GM15510 (cell line): ENCODE results near the gene EVX2.

Experiments used
- POLR2A ChIP-seq: IDR thresholded peaks from 3 replicates; pipeline ENCODE4 v1.6.1; 2011; ENCODE audit warnings: borderline replicate concordance; ENCODE audit not compliant: insufficient read length; ENCODE audit errors: extremely low read depth

EVX2 gene

DNA sequence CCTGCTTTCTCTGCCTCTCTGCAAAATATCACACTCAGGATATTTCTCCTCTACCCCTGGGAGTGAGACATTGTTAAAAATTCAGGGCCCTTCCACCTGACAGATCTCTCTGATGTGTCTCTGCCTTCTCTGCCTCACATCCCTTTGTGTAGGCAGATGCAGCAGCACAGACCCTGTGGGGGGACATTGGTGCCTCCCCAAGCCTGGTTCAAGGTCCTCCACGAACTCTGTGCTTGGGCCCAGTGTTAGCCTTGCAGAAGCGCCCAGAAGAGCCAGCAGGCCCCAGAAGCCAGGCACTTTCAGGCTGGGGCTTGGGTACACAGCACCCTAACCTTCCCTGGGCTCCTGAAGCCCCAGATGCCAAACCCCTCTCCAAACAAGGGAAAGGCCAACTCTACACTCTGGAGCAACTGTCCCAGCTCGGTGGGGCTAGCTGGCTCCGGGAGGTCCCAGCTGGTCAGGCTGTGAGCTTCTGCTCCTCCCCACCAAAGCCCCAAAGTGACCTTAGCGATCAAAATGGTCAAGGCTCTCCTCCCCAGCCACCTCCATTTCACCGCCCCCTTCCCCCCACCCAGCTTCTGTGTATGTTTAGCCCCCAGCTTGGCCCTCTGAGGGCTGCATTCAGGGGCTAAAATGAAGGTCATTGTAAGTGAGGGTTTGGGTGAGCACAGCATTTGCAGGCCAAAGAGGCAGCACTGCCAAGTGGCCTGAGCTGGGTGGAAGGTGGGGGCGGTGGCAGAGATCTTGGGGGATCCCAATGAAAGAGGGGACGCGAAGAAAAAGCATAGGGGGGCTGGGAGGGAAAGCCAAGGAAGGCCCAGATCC is 41.4 kb upstream of the EVX2 start:
- TF ChIP-seq POLR2A = no peak

DNA sequence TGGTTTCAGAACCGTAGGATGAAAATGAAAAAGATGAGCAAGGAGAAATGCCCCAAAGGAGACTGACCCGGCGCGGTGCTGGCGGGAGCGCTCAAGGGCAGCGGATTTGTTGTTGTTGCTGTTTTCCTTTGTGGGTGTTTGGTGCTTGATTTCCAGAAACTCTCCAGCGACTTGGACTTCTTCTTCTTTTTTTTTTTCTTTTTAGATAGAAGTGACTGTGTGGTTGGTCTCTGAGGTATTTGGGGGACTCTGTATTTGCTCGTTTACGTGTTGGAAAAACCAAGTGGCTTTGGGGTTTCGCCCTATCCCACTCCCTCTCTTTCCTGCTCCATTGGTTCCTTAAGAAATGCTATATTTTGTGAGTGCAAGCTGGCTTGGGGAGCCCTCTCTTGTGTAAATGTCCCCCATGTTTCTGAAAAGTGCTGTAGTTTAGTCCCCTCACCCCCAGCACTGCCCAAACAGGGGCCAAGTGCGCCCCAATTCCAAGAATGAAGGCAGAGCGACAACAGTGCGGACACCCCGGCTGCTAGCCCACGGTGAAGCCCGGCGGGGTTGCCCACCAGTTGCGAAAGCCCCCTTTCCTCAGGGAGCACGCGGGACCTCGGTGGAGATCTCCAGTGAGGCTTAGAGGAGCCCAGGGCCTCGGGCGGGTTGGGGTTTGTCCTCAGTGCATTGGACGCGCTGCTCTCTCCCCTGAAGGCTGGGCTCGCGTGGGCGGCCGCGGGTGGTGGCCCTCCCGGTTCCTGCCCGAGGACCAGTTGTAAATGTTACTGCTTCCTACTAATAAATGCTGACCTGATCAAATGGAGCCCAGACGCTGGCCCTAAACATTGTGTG is 40.6 kb upstream of the EVX2 start:
- no peak for TF ChIP-seq POLR2A

DNA sequence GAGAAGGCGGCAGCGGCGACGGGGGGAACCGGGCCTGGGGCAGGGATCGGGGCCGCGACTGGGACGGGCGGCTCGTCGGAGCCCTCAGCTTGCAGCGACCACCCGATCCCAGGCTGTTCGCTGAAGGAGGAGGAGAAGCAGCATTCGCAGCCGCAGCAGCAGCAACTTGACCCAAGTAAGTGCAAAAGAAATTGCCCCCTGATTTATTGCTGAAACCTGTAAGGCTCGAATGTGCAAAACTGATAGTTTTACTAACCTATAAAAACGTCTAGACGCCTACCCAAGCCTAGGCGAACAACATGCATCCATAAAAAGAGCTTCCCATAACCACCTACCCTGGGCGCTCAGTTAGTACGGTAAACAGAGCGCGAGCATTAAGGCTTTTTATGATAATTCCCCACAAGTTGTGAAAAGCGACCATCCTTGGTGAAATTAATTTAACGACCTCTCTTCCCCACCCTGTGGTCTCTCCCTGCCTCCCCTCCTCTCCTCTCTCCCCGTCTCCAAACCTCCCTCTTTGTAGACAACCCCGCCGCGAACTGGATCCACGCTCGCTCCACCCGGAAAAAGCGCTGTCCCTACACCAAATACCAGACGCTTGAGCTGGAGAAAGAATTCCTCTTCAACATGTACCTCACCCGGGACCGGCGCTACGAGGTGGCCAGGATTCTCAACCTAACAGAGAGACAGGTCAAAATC is 39.8 kb upstream of the EVX2 start:
- TF ChIP-seq POLR2A = no peak

- no peak for TF ChIP-seq POLR2A
Measured at GRCh38 chr2:176122683-176123410, 39.1 kb upstream of the EVX2 start, which contains the start of gene HOXD9. Gene HOXD9 (plus strand): TSS chr2:176122719. CDS start chr2:176122769, 50 bp downstream.

GRCh38 chr2:176122052-176122682 is 38.4 kb upstream of the EVX2 start:
- no peak for TF ChIP-seq POLR2A

- no peak for TF ChIP-seq POLR2A
Measured at GRCh38 chr2:176121190-176122051, 37.7 kb upstream of the EVX2 start.

GRCh38 chr2:176120364-176121189 is 36.8 kb upstream of the EVX2 start:
- TF ChIP-seq POLR2A = no peak

GRCh38 chr2:176118601-176119339 is 35.0 kb upstream of the EVX2 start:
- TF ChIP-seq POLR2A = no peak

DNA sequence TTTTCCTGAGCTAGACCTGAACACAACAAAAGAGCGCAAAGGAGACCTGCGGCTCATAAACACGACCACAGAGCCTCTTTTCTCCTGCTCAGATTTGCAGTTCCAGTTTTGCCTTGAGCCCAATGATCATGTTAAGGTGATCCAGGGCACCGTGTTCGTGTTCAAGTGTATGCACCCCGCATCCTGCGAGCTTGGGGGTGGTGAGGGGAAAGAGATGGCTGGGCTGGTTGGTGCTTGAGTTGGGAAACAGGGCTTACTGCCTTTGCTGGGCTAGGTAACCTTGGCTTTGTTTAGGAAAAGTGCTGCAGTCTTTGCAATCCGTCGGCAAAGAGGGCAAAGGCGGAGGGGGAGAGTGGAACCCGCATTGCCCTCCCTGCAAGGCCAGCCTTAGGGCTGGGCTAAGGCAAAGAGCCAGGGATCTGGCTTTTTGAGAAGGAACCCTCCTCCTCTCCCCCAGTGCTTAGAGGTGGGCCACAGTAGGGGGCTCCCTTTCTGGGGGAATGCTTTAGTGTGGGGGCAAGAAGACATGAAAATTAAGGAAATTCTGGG is 34.1 kb upstream of the EVX2 start:
- TF ChIP-seq POLR2A = no peak

- no peak for TF ChIP-seq POLR2A
Measured at GRCh38 chr2:176117162-176117822, 33.5 kb upstream of the EVX2 start.
